Inferior parietal cortex (tissue), 1 donor: ENCODE data around the gene CCND2.

Experiments
- DNase-seq: peaks from one replicate; pipeline ENCODE4 v3.0.0-alpha.2; 2016; ENCODE audit errors: extremely low spot score

CCND2 gene

GRCh38 chr12:4276524-4277204, 3.1 kb downstream of the CCND2 start:
- DNase-seq = peak; percentile 94

GRCh38 chr12:4277205-4277543, 3.6 kb downstream of the CCND2 start:
- no peak for DNase-seq

GRCh38 chr12:4277857-4278256, 4.3 kb downstream of the CCND2 start:
- DNase-seq = no peak

- DNase-seq = no peak
These were observed 5.0 kb downstream of the CCND2 start for GRCh38 chr12:4278329-4279197.

- DNase-seq = no peak
These were observed 5.7 kb downstream of the CCND2 start for GRCh38 chr12:4279198-4279690.

- no peak for DNase-seq
These were observed 7.0 kb downstream of the CCND2 start for GRCh38 chr12:4280351-4281163.

- no peak for DNase-seq
These were observed 7.7 kb downstream of the CCND2 start for GRCh38 chr12:4281173-4281654.

GRCh38 chr12:4282103-4282891, 8.7 kb downstream of the CCND2 start:
- no peak for DNase-seq

GRCh38 chr12:4282892-4283511, 9.4 kb downstream of the CCND2 start:
- DNase-seq = no peak

- no peak for DNase-seq
These were observed 10.1 kb downstream of the CCND2 start for GRCh38 chr12:4283512-4284255.

- no peak for DNase-seq
These were observed 10.7 kb downstream of the CCND2 start for GRCh38 chr12:4284306-4284705.

GRCh38 chr12:4285070-4285469, 11.5 kb downstream of the CCND2 start:
- DNase-seq = no peak

- DNase-seq = no peak
These were observed 12.7 kb downstream of the CCND2 start for GRCh38 chr12:4286228-4286627.

GRCh38 chr12:4286771-4287317, 13.3 kb downstream of the CCND2 start:
- no peak for DNase-seq

- no peak for DNase-seq
These were observed 14.0 kb downstream of the CCND2 start for GRCh38 chr12:4287325-4288211.

- no peak for DNase-seq
These were observed 15.0 kb downstream of the CCND2 start for GRCh38 chr12:4288296-4289131.

- DNase-seq = no peak
These were observed 15.8 kb downstream of the CCND2 start for GRCh38 chr12:4289231-4289878.
